GM19324 (cell line): Measurements from ENCODE around the gene CLSTN2.

ENCODE experiments used
- ATAC-seq: cut with Tn5 transposase; IDR thresholded peaks from one replicate; pipeline ENCODE4 v1.9.1; 2021; ENCODE audit warnings: mild to moderate bottlenecking, moderate library complexity; ENCODE audit not compliant: unreplicated experiment, low FRiP score

The CLSTN2 gene

GRCh38 chr3:140308535-140308934 is 373.6 kb downstream of the CLSTN2 start:
- ATAC-seq: no peak

- ATAC-seq: no peak
Observed at GRCh38 chr3:140311428-140311827, 376.4 kb downstream of the CLSTN2 start.

- no peak for ATAC-seq
Observed at GRCh38 chr3:140315955-140316354, 381.0 kb downstream of the CLSTN2 start.

- ATAC-seq: no peak
Observed at GRCh38 chr3:140316466-140316865, 381.5 kb downstream of the CLSTN2 start.

GRCh38 chr3:140316868-140317400 is 381.9 kb downstream of the CLSTN2 start:
- ATAC-seq: no peak

- no peak for ATAC-seq
Observed at GRCh38 chr3:140319739-140320138, 384.8 kb downstream of the CLSTN2 start.

- no peak for ATAC-seq
Observed at GRCh38 chr3:140323561-140323960, 388.6 kb downstream of the CLSTN2 start.

GRCh38 chr3:140332131-140332530 is 397.1 kb downstream of the CLSTN2 start:
- no peak for ATAC-seq

- ATAC-seq: no peak
Observed at GRCh38 chr3:140334132-140334929, 399.3 kb downstream of the CLSTN2 start.

GRCh38 chr3:140336465-140336864 is 401.5 kb downstream of the CLSTN2 start:
- no peak for ATAC-seq

GRCh38 chr3:140338916-140339315 is 403.9 kb downstream of the CLSTN2 start:
- no peak for ATAC-seq

- ATAC-seq: no peak
Observed at GRCh38 chr3:140341203-140341602, 406.2 kb downstream of the CLSTN2 start.

GRCh38 chr3:140341817-140342403 is 406.9 kb downstream of the CLSTN2 start:
- no peak for ATAC-seq

- ATAC-seq: no peak
Observed at GRCh38 chr3:140342668-140343067, 407.7 kb downstream of the CLSTN2 start.

- ATAC-seq: no peak
Observed at GRCh38 chr3:140343211-140344081, 408.5 kb downstream of the CLSTN2 start.

- ATAC-seq: no peak
Observed at GRCh38 chr3:140344082-140344454, 409.1 kb downstream of the CLSTN2 start.

GRCh38 chr3:140344601-140345205 is 409.7 kb downstream of the CLSTN2 start:
- ATAC-seq: no peak

- ATAC-seq: no peak
Observed at GRCh38 chr3:140347151-140347550, 412.2 kb downstream of the CLSTN2 start.

- ATAC-seq: no peak
Observed at GRCh38 chr3:140349938-140350337, 415.0 kb downstream of the CLSTN2 start.

GRCh38 chr3:140351466-140351865 is 416.5 kb downstream of the CLSTN2 start:
- no peak for ATAC-seq

- ATAC-seq: no peak
Observed at GRCh38 chr3:140355481-140355880, 420.5 kb downstream of the CLSTN2 start.
